Stimulated activated CD4-positive, alpha-beta T cell treated with anti-CD3 and anti-CD28 coated beads, Interleukin-1b, Interleukin-23, amount 100 ng/mL, for 4 hours (primary cell): ENCODE measurements around the gene TBL2.
"Not testable (repeated sequence)": the region's sequence is repeated elsewhere in the genome, so short reads cannot be mapped to it uniquely, and the experiment has no call there.

Experiments
- DNase-seq, 2 donors: peaks; one replicate each; pipeline ENCODE4 v3.0.0-alpha.2; 2020; ENCODE audit warnings: low read depth in 2 of 2

The TBL2 gene

GRCh38 chr7:73570521-73570920, 7.9 kb downstream of the TBL2 start:
- DNase-seq: no peak

- DNase-seq: no peak
These were observed 9.3 kb downstream of the TBL2 start for GRCh38 chr7:73569042-73569608.

GRCh38 chr7:73567846-73568685, 10.3 kb downstream of the TBL2 start:
- DNase-seq: no peak

- DNase-seq: no peak
These were observed 11.2 kb downstream of the TBL2 start for GRCh38 chr7:73567140-73567539.

GRCh38 chr7:73566431-73566830, 11.9 kb downstream of the TBL2 start:
- DNase-seq: not testable (repeated sequence)

- no peak for DNase-seq
These were observed 12.6 kb downstream of the TBL2 start for GRCh38 chr7:73565675-73566340.

- DNase-seq: no peak
These were observed 18.1 kb downstream of the TBL2 start for GRCh38 chr7:73560109-73560835.

GRCh38 chr7:73557397-73558257, 20.8 kb downstream of the TBL2 start, which contains the start of gene BCL7B:
Gene BCL7B, minus strand, starts transcription at chr7:73557690. Its CDS starts 112 bp downstream, at chr7:73557578.
- peak; percentile 66 to 76 for DNase-seq

GRCh38 chr7:73557108-73557396, 21.3 kb downstream of the TBL2 start:
- peak; percentile 79 to 86 for DNase-seq

GRCh38 chr7:73556208-73557107, 21.9 kb downstream of the TBL2 start:
- DNase-seq: no peak

- DNase-seq: no peak
These were observed 22.9 kb downstream of the TBL2 start for GRCh38 chr7:73555411-73555982.

- not testable (repeated sequence) for DNase-seq
These were observed 28.3 kb downstream of the TBL2 start for GRCh38 chr7:73550093-73550492.

GRCh38 chr7:73549176-73549575, 29.2 kb downstream of the TBL2 start:
- DNase-seq: no peak

GRCh38 chr7:73547841-73548240, 30.5 kb downstream of the TBL2 start:
- no peak for DNase-seq

- no peak for DNase-seq
These were observed 33.7 kb downstream of the TBL2 start for GRCh38 chr7:73544678-73545077.

- no peak for DNase-seq
These were observed 36.7 kb downstream of the TBL2 start for GRCh38 chr7:73541722-73542121.

GRCh38 chr7:73539709-73540108, 38.7 kb downstream of the TBL2 start:
- no peak for DNase-seq

GRCh38 chr7:73538510-73538909, 39.9 kb downstream of the TBL2 start:
- not testable (repeated sequence) for DNase-seq

- DNase-seq: no peak
These were observed 41.3 kb downstream of the TBL2 start for GRCh38 chr7:73537051-73537450.

- DNase-seq: no peak
These were observed 41.9 kb downstream of the TBL2 start for GRCh38 chr7:73536479-73536878.
